Keratinocyte (primary cell): ENCODE data around the gene ZBED4.

Source experiments
- EZH2 ChIP-seq: IDR thresholded peaks from one replicate; pipeline ENCODE4 v1.6.1; 2012; ENCODE audit warnings: inconsistent platforms, mild to moderate bottlenecking, low read length, moderate library complexity
- TF ChIP-seq, protein P1 (sequence below), 3 experiments: IDR thresholded peaks in 1 of 3; conservative IDR thresholded peaks in 1 of 3; optimal IDR thresholded peaks in 1 of 3; 2 replicates in 2 of 3; 3 replicates in 1 of 3; pipeline versions ENCODE3 to v1.5.1; 2011; ENCODE audit warnings: low read length in 3 of 3, mild to moderate bottlenecking in 3 of 3, moderate library complexity in 2 of 3, control low read depth in 1 of 3, inconsistent platforms in 1 of 3; ENCODE audit not compliant: insufficient read depth in 2 of 3; ENCODE audit errors: extremely low read depth in 1 of 3

DNA sequence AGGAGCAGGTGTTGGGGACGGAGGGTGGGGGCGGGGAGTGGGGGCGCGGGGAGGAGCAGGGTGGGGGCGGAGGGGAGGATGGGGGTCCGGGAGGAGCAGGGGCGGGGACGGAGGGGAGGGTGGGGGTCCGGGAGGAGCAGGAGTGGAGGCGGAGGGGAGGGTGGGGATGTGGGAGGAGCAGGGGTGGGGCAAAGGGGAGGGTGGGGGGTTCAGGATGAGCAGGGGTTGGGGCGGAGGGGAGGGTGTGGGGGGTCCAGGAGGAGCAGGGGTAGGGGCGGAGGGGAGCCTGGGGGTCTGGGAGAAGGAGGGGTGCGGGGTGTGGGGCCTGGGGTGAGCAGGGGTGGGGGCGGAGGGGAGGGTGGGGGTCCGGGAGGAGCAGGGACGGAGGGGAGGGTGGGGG lies 81.9 kb downstream of the ZBED4 start:
- TF ChIP-seq, protein P1, sequence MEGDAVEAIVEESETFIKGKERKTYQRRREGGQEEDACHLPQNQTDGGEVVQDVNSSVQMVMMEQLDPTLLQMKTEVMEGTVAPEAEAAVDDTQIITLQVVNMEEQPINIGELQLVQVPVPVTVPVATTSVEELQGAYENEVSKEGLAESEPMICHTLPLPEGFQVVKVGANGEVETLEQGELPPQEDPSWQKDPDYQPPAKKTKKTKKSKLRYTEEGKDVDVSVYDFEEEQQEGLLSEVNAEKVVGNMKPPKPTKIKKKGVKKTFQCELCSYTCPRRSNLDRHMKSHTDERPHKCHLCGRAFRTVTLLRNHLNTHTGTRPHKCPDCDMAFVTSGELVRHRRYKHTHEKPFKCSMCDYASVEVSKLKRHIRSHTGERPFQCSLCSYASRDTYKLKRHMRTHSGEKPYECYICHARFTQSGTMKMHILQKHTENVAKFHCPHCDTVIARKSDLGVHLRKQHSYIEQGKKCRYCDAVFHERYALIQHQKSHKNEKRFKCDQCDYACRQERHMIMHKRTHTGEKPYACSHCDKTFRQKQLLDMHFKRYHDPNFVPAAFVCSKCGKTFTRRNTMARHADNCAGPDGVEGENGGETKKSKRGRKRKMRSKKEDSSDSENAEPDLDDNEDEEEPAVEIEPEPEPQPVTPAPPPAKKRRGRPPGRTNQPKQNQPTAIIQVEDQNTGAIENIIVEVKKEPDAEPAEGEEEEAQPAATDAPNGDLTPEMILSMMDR (optimal IDR thresholded peaks at IDR 0.05 in 1 of 3, IDR thresholded peaks at IDR 0.05 in 1 of 3, conservative IDR thresholded peaks at IDR 0.05 in 1 of 3; ENCODE audit: extremely low read depth in 1 of 3, insufficient read depth in 2 of 3, low read length in 3 of 3), result no peak
- TF ChIP-seq EZH2, result no peak
